Chondrocyte (in vitro differentiated cells): Measurements from ENCODE around the gene SDC1. TPM values are rescaled to one million over a fixed set of nuclear protein-coding genes. Genes with fewer than 3 reads are reported as not detected.

Experiments
- DNase-seq: peaks from one replicate; pipeline ENCODE4 v3.0.0; 2021; ENCODE audit warnings: mixed read lengths, low spot score
- H3K27ac Mint-ChIP-seq: one replicate; pipeline ENCODE4 v1.8.0; 2021; ENCODE audit warnings: mild to moderate bottlenecking, moderate library complexity, mixed read lengths; ENCODE audit not compliant: unreplicated experiment
- H3K27me3 Mint-ChIP-seq: 2 replicates; pipeline ENCODE4 v1.8.0; 2021; ENCODE audit warnings: low read depth, mixed read lengths
- H3K36me3 Mint-ChIP-seq: 2 replicates; pipeline ENCODE4 v1.8.0; 2021; ENCODE audit warnings: low read depth, mixed read lengths
- H3K4me1 Mint-ChIP-seq: 2 replicates; pipeline ENCODE4 v1.8.0; 2021; ENCODE audit warnings: low read depth, mild to moderate bottlenecking, mixed read lengths
- H3K4me3 Mint-ChIP-seq: one replicate; pipeline ENCODE4 v1.8.0; 2021; ENCODE audit warnings: mild to moderate bottlenecking, moderate library complexity, mixed read lengths; ENCODE audit not compliant: unreplicated experiment
- H3K9me3 Mint-ChIP-seq: 2 replicates; pipeline ENCODE4 v1.8.0; 2021; ENCODE audit warnings: low read depth, mixed read lengths
- CTCF ChIP-seq: fragments of 200-600 bp; sonication (generic); IDR thresholded peaks from 2 replicates; pipeline ENCODE4 v1.5.0; 2021; ENCODE audit warnings: antibody characterized with exemption, mild to moderate bottlenecking, moderate library complexity
- total RNA-seq: library from RNA; stranded (reverse); gene quantifications from 3 replicates; pipeline ENCODE4 v1.2.1, GENCODE V29; 2021

Gene SDC1
- total RNA-seq, 1 donor from 2014 or later = 13.2 TPM

- H3K9me3 Mint-ChIP-seq = no peaks in the 10 kb centered on the region
- H3K36me3 Mint-ChIP-seq = no peaks in the 10 kb centered on the region
- H3K4me3 Mint-ChIP-seq = no peak overlapping the region
- no peaks in the 10 kb centered on the region for H3K27me3 Mint-ChIP-seq
- H3K4me1 Mint-ChIP-seq = no peaks in the 10 kb centered on the region
- no peak overlapping the region for H3K27ac Mint-ChIP-seq
- peak; percentile 66 for DNase-seq
- TF ChIP-seq CTCF = no peak
These were observed 56.7 kb downstream of the SDC1 start for GRCh38 chr2:20168048-20168726.

GRCh38 chr2:20167356-20167755 lies 57.6 kb downstream of the SDC1 start:
- no peaks in the 10 kb centered on the region for H3K27me3 Mint-ChIP-seq
- no peak overlapping the region for H3K4me3 Mint-ChIP-seq
- H3K36me3 Mint-ChIP-seq = no peaks in the 10 kb centered on the region
- no peaks in the 10 kb centered on the region for H3K4me1 Mint-ChIP-seq
- no peak for TF ChIP-seq CTCF
- no peaks in the 10 kb centered on the region for H3K9me3 Mint-ChIP-seq
- H3K27ac Mint-ChIP-seq = no peak overlapping the region
- no peak for DNase-seq

GRCh38 chr2:20165677-20166509 lies 59.0 kb downstream of the SDC1 start:
- TF ChIP-seq CTCF = no peak
- Mint-ChIP-seq H3K36me3 (no peaks in the 10 kb centered on the region), H3K27me3 (no peaks in the 10 kb centered on the region), H3K4me3 (no peak overlapping the region), H3K27ac (no peak overlapping the region), H3K9me3 (no peaks in the 10 kb centered on the region), H3K4me1 (no peaks in the 10 kb centered on the region)
- DNase-seq = no peak

- no peak overlapping the region for H3K27ac Mint-ChIP-seq
- peaks cover 2% of the 10 kb centered on the region for H3K9me3 Mint-ChIP-seq
- no peaks in the 10 kb centered on the region for H3K4me1 Mint-ChIP-seq
- no peak for DNase-seq
- H3K36me3 Mint-ChIP-seq = no peaks in the 10 kb centered on the region
- H3K4me3 Mint-ChIP-seq = no peak overlapping the region
- TF ChIP-seq CTCF = no peak
- no peaks in the 10 kb centered on the region for H3K27me3 Mint-ChIP-seq
These were observed 60.0 kb downstream of the SDC1 start for GRCh38 chr2:20164734-20165478.
